Epithelial cell of proximal tubule (primary cell): ENCODE measurements around the gene ZNHIT1. TPM values are rescaled to one million over a fixed set of nuclear protein-coding genes. Genes with fewer than 3 reads are reported as not detected.

Experiments used
- DNase-seq: peaks from one replicate; pipeline ENCODE4 v3.0.0-alpha.2; 2011; ENCODE audit warnings: low read depth
- H3K4me3 ChIP-seq: 2 replicates; pipeline ENCODE4 v1.5.1; 2011; ENCODE audit warnings: low read depth, mild to moderate bottlenecking, low read length
- total RNA-seq: library from RNA; depleted of rRNA; stranded (reverse); fragments of >200 nt; gene quantifications from 2 replicates; pipeline ENCODE4 v1.2.3, GENCODE V29; 2015
- TF ChIP-seq, protein P1 (sequence below): conservative IDR thresholded peaks from 2 replicates; pipeline ENCODE4 v1.5.1; 2012; ENCODE audit warnings: low read depth, mild to moderate bottlenecking, low read length

ZNHIT1 gene
- total RNA-seq, 1 donor from 2014 or later = 129 TPM

DNA sequence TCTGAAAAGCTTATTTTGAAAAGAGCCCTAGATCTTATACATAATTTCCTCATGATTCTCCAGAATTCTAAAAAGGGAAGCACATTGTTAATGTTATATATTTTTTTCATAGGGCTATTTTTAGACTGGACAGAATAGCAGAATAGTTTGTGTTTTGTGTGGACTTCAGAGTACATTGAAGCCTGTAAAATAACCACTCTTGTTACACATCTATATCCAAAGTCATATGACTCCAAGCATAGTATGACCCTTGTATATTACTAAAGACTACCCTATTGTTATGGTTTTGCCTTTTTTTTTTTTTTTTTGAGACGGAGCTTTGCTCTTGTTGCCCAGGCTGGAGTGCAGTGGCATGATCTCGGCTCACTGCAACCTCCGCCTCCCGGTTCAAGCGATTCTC is 53.1 kb downstream of the ZNHIT1 start:
- TF ChIP-seq, protein P1, sequence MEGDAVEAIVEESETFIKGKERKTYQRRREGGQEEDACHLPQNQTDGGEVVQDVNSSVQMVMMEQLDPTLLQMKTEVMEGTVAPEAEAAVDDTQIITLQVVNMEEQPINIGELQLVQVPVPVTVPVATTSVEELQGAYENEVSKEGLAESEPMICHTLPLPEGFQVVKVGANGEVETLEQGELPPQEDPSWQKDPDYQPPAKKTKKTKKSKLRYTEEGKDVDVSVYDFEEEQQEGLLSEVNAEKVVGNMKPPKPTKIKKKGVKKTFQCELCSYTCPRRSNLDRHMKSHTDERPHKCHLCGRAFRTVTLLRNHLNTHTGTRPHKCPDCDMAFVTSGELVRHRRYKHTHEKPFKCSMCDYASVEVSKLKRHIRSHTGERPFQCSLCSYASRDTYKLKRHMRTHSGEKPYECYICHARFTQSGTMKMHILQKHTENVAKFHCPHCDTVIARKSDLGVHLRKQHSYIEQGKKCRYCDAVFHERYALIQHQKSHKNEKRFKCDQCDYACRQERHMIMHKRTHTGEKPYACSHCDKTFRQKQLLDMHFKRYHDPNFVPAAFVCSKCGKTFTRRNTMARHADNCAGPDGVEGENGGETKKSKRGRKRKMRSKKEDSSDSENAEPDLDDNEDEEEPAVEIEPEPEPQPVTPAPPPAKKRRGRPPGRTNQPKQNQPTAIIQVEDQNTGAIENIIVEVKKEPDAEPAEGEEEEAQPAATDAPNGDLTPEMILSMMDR = no peak
- DNase-seq = no peak
- no peak overlapping the region for H3K4me3 ChIP-seq

DNA sequence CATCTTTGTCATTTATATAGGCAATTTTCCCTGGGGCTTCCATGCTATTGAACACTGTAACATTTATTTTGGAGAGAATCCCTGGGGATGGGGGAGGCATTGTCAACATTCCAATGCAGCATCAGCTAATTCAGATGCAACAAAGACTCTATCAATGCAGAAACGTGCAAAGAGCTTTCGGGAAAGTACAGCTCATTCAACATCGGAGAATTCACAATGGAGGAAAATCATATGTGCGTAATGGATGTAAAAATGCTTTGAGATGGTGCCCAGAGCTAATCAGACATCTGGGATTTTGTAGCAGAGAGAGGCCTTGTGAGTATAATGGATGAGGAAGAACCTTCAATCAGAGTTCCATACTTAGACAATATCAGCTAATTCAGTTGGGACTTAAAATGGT is 55.2 kb downstream of the ZNHIT1 start:
- TF ChIP-seq, protein P1 = no peak
- DNase-seq = no peak
- no peak overlapping the region for H3K4me3 ChIP-seq

Other genes with a start within 250 kb of the ZNHIT1 start
- 1.7 TPM in 1 of 2 replicates, not detected in the other for gene MUC12, start 248.6 kb upstream of the ZNHIT1 start, total RNA-seq
- gene MUC17, start 198.1 kb upstream of the ZNHIT1 start, total RNA-seq = not detected in 2 replicates
- 9.2 and 9.4 TPM in 2 replicates for gene TRIM56, start 132.7 kb upstream of the ZNHIT1 start, total RNA-seq
- 160 and 249 TPM in 2 replicates for gene SERPINE1, start 91.1 kb upstream of the ZNHIT1 start, total RNA-seq
- 178 and 190 TPM in 2 replicates for gene AP1S1, start 63.7 kb upstream of the ZNHIT1 start, total RNA-seq
- gene VGF, start 52.6 kb upstream of the ZNHIT1 start, total RNA-seq = 1.4 and 20.9 TPM in 2 replicates
- 0.12 TPM in 1 of 2 replicates, not detected in the other for gene NAT16, start 37.9 kb upstream of the ZNHIT1 start, total RNA-seq
- gene MOGAT3, start 17.1 kb upstream of the ZNHIT1 start, total RNA-seq = not detected in 2 replicates
- gene PLOD3, start 584 bp upstream of the ZNHIT1 start, total RNA-seq = 75.0 and 78.3 TPM in 2 replicates
- 1.9 and 3.3 TPM in 2 replicates for gene CLDN15, start 19.6 kb downstream of the ZNHIT1 start, total RNA-seq
- 189 and 215 TPM in 2 replicates for gene FIS1, start 26.9 kb downstream of the ZNHIT1 start, total RNA-seq
- 36.6 and 45.3 TPM in 2 replicates for gene IFT22, start 103.6 kb downstream of the ZNHIT1 start, total RNA-seq
- gene COL26A1, start 144.7 kb downstream of the ZNHIT1 start, total RNA-seq = not detected in 2 replicates